DND-41 (cell line): ENCODE data around the gene STIMATE.

Experiments used
- ATAC-seq: fragments of 200-7000 bp; cut with Tn5 transposase; 3 replicates; pipeline ENCODE4 v1.9.1; 2021; ENCODE audit warnings: low read depth; ENCODE audit not compliant: insufficient read depth
- DNase-seq: peaks from one replicate; pipeline ENCODE4 v3.0.0-alpha.2; 2020
- H2AFZ ChIP-seq: 2 replicates; pipeline ENCODE4 v1.6.0; 2012; ENCODE audit warnings: low read depth, low read length
- H3K27ac ChIP-seq: 2 replicates; pipeline ENCODE4 v1.5.1; 2012; ENCODE audit warnings: low read length, inconsistent platforms
- H3K27me3 ChIP-seq: fragments of 200-600 bp; sonication (generic); 2 replicates; pipeline ENCODE4 v1.6.0; 2012; ENCODE audit warnings: low read length, mild to moderate bottlenecking, inconsistent platforms; ENCODE audit not compliant: insufficient read depth, poor library complexity
- H3K36me3 ChIP-seq: 2 replicates; pipeline ENCODE4 v1.5.1; 2012; ENCODE audit warnings: low read length, inconsistent platforms; ENCODE audit not compliant: insufficient read depth
- H3K4me1 ChIP-seq: 2 replicates; pipeline ENCODE4 v1.5.1; 2012; ENCODE audit warnings: mild to moderate bottlenecking, low read length; ENCODE audit not compliant: insufficient read depth
- H3K4me2 ChIP-seq: 2 replicates; pipeline ENCODE4 v1.6.0; 2012; ENCODE audit warnings: mild to moderate bottlenecking, moderate library complexity, low read length, inconsistent platforms; ENCODE audit not compliant: insufficient read depth
- H3K4me3 ChIP-seq, 2 experiments: fragments of 200-600 bp in 1 of 2; shearing (Covaris generic) in 1 of 2; 2 replicates each; pipeline ENCODE4 v1.5.1; 2012 to 2016; ENCODE audit warnings: inconsistent platforms in 2 of 2, low read length in 2 of 2, mild to moderate bottlenecking in 2 of 2, low read depth in 1 of 2, moderate library complexity in 1 of 2
- H3K79me2 ChIP-seq: 2 replicates; pipeline ENCODE4 v1.6.0; 2012; ENCODE audit warnings: low read length, inconsistent platforms; ENCODE audit not compliant: insufficient read depth
- H3K9ac ChIP-seq: 2 replicates; pipeline ENCODE4 v1.6.0; 2012; ENCODE audit warnings: low read depth, mild to moderate bottlenecking, inconsistent platforms, low read length, moderate library complexity
- H3K9me3 ChIP-seq: 2 replicates; pipeline ENCODE4 v1.5.1; 2012; ENCODE audit warnings: low read length, moderate library complexity, mild to moderate bottlenecking, inconsistent platforms; ENCODE audit not compliant: insufficient read depth, severe bottlenecking
- H4K20me1 ChIP-seq: 2 replicates; pipeline ENCODE4 v1.6.0; 2012; ENCODE audit warnings: low read length; ENCODE audit not compliant: insufficient read depth
- CTCF ChIP-seq: IDR thresholded peaks from 2 replicates; pipeline ENCODE4 v1.5.1; 2012; ENCODE audit warnings: borderline replicate concordance, low read length, moderate library complexity, mild to moderate bottlenecking; ENCODE audit not compliant: poor library complexity, severe bottlenecking; ENCODE audit errors: extremely low read depth
- EZH2 ChIP-seq: IDR thresholded peaks from 3 replicates; pipeline ENCODE4 v1.6.1; 2012; ENCODE audit warnings: borderline replicate concordance, low read depth, mild to moderate bottlenecking, moderate library complexity, low read length, inconsistent platforms; ENCODE audit not compliant: severe bottlenecking

The STIMATE gene

GRCh38 chr3:52809149-52809548 is 88.2 kb downstream of the STIMATE start:
- DNase-seq (no peak), ATAC-seq (no peak)
- no peaks in the 10 kb centered on the region for H3K27me3 ChIP-seq
- TF ChIP-seq EZH2 (no peak), CTCF (no peak)
- H3K9ac ChIP-seq = no peak overlapping the region
- no peak overlapping the region for H2AFZ ChIP-seq
- no peaks in the 10 kb centered on the region for H3K36me3 ChIP-seq
- no peaks in the 10 kb centered on the region for H3K79me2 ChIP-seq
- H3K4me1 ChIP-seq = 0 out of 2 replicates have a peak, but pooled peaks cover 3% of the 10 kb centered on the region
- no peak overlapping the region for H3K4me3 ChIP-seq
- H4K20me1 ChIP-seq = no peaks in the 10 kb centered on the region
- no peak overlapping the region for H3K4me2 ChIP-seq
- no peak overlapping the region for H3K27ac ChIP-seq
- no peaks in the 10 kb centered on the region for H3K9me3 ChIP-seq

- 0 out of 2 replicates have a peak, but pooled peaks cover 3% of the 10 kb centered on the region for H3K4me1 ChIP-seq
- no peak for ATAC-seq
Observed at GRCh38 chr3:52805270-52806039, 91.9 kb downstream of the STIMATE start.

DNA sequence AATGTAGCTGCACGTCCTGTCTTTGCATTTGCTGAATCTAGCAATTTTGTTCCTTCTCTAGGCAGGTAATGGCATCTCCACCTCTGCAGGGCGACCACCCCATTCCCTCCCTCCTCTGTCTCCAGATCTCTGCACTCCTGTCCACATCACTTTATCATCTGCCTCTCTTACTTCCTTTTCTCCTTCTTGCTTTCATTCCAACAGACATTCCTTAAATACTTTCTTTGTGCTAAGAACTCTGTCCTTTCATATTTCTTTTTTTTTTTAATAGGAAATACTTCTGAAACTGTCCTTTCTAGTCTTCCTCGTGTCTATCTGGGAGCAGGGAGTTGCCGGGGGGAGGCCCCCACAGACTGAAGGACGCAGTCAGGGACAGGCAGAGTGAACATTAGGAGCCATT is 95.5 kb downstream of the STIMATE start:
- H3K27me3 ChIP-seq = no peaks in the 10 kb centered on the region

More at GRCh38 chr3:52805270-52806039, 91.9 kb downstream of the STIMATE start:
- Histone ChIP-seq H3K9me3 (no peaks in the 10 kb centered on the region), H3K27ac (no peak overlapping the region), H3K4me2 (no peak overlapping the region), H2AFZ (no peak overlapping the region), H3K4me3 (no peak overlapping the region), H3K9ac (no peak overlapping the region), H3K79me2 (no peaks in the 10 kb centered on the region), H3K27me3 (no peaks in the 10 kb centered on the region), H3K36me3 (no peaks in the 10 kb centered on the region), H4K20me1 (no peaks in the 10 kb centered on the region)
- DNase-seq = peak; percentile 11
- TF ChIP-seq EZH2 (no peak), CTCF (no peak)

More for the DNA sequence above, 95.5 kb downstream of the STIMATE start:
- no peaks in the 10 kb centered on the region for H3K9me3 ChIP-seq
- no peak overlapping the region for H2AFZ ChIP-seq
- no peak for DNase-seq
- no peak overlapping the region for H3K27ac ChIP-seq
- H3K79me2 ChIP-seq = no peaks in the 10 kb centered on the region
- TF ChIP-seq EZH2 (no peak), CTCF (no peak)
- H3K9ac ChIP-seq = no peak overlapping the region
- no peaks in the 10 kb centered on the region for H3K4me1 ChIP-seq
- no peak overlapping the region for H3K4me2 ChIP-seq
- H4K20me1 ChIP-seq = no peaks in the 10 kb centered on the region
- H3K4me3 ChIP-seq = no peak overlapping the region
- no peak for ATAC-seq
- no peaks in the 10 kb centered on the region for H3K36me3 ChIP-seq
